Spleen (tissue), 11 donors: ENCODE results near the gene PARVB. TPM values are rescaled to one million over a fixed set of nuclear protein-coding genes. Genes with fewer than 3 reads are reported as not detected.

Experiments
- DNase-seq: peaks from one replicate; pipeline ENCODE4 v3.0.0-alpha.2; 2020
- H3K27ac ChIP-seq, 8 donors: fragments of 200-600 bp; sonication (generic) in 7 of 8; 1 replicate in 4 of 8; 2 replicates in 4 of 8; pipeline versions ENCODE4 v1.5.0 to v1.8.0; 2016 to 2021; ENCODE audit warnings: inconsistent platforms in 4 of 8, mild to moderate bottlenecking in 4 of 8, moderate library complexity in 1 of 8
- H3K27me3 ChIP-seq, 7 donors: fragments of 200-600 bp; sonication (generic) in 6 of 7; replicated peaks in 1 of 7; 1 replicate in 4 of 7; 2 replicates in 3 of 7; pipeline versions ENCODE4 v1.5.0 to v1.8.0; 2016 to 2021; ENCODE audit warnings: inconsistent platforms in 3 of 7, mild to moderate bottlenecking in 1 of 7
- H3K36me3 ChIP-seq, 6 donors: fragments of 200-600 bp; sonication (generic) in 5 of 6; 1 replicate in 4 of 6; 2 replicates in 2 of 6; pipeline versions ENCODE4 v1.5.0 to v1.8.0; 2016 to 2021; ENCODE audit warnings: inconsistent platforms in 2 of 6
- H3K4me1 ChIP-seq, 6 donors: fragments of 200-600 bp; sonication (generic) in 5 of 6; 1 replicate in 3 of 6; 2 replicates in 3 of 6; pipeline versions ENCODE4 v1.5.0 to v1.8.0; 2016 to 2021; ENCODE audit warnings: inconsistent platforms in 3 of 6
- H3K4me3 ChIP-seq, 8 donors: fragments of 200-600 bp; sonication (generic) in 7 of 8; 1 replicate in 4 of 8; 2 replicates in 4 of 8; pipeline versions ENCODE4 v1.5.0 to v1.8.0; 2016 to 2021; ENCODE audit warnings: inconsistent platforms in 4 of 8, mild to moderate bottlenecking in 4 of 8, moderate library complexity in 2 of 8
- H3K9me3 ChIP-seq, 8 donors: fragments of 200-600 bp; sonication (generic) in 7 of 8; 1 replicate in 4 of 8; 2 replicates in 4 of 8; pipeline versions ENCODE4 v1.5.0 to v1.8.0; 2016 to 2021; ENCODE audit warnings: inconsistent platforms in 4 of 8
- CTCF ChIP-seq, 11 experiments: fragments of 200-600 bp in 7 of 11; fragments of 450-650 bp in 4 of 11; sonication (generic) in 4 of 11; IDR thresholded peaks in 8 of 11; conservative IDR thresholded peaks in 3 of 11; 1 replicate in 7 of 11; 2 replicates in 4 of 11; pipeline versions ENCODE4 v1.4.0 to v1.8.0; 2016 to 2021; ENCODE audit warnings: antibody characterized with exemption in 11 of 11, inconsistent platforms in 4 of 11, mild to moderate bottlenecking in 1 of 11
- POLR2A ChIP-seq, 3 donors: fragments of 450-650 bp; IDR thresholded peaks; one replicate each; pipeline ENCODE4 v1.5.1; 2017; ENCODE audit warnings: antibody characterized with exemption in 3 of 3, mild to moderate bottlenecking in 1 of 3
- POLR2AphosphoS5 ChIP-seq, 3 donors: sonication (generic); formaldehyde crosslinking; IDR thresholded peaks; one replicate each; pipeline ENCODE4 v1.5.1; 2017; ENCODE audit warnings: antibody characterized with exemption in 3 of 3
- WGBS, 5 donors: extraction: QIAGEN DNeasy Blood & Tissue Kit in 3 of 5; methylation state at CpG; one replicate each; pipeline versions ENCODE4 v1.1.5 to v1.1.7; 2013 to 2018; 5-methylcytosine and 5-hydroxymethylcytosine counted together
- intact Hi-C: fragments of 100-400 bp; cut with DNase I; formaldehyde crosslinking; loops from one replicate; pipeline ENCODE4 v1.15.0; 2023; ENCODE audit warnings: low total_unique reads
- polyA plus RNA-seq, 3 donors: library from polyadenylated mRNA; stranded (reverse); fragments of 200-250 nt; gene quantifications; one replicate each; pipeline ENCODE4 v1.2.1, GENCODE V29; 2013
- total RNA-seq, 7 donors: library from RNA; depleted of rRNA in 3 of 7; stranded (reverse); fragments of >200 nt in 3 of 7; fragmentation: NEBNext Ultra II Directional in 4 of 7; extraction: Animal tissue kit (Norgen Biotek cat#: 25700) in 4 of 7; gene quantifications; one replicate each; pipeline versions ENCODE4 v1.1.0 to v1.2.1, GENCODE V29; 2016 to 2021
- donor health status: healthy with polysubstance abuse.
- donor health status: DM: no; HTN: no; CAD: no; lungs with moderate emphysema.
- donor health status: DM: no; HTN: no; CAD: no.
- donor health status: Bipolar disorder and iron deficiency.
- donor health status: healthy.
- donor health status: DM: no; HTN: no; CAD: no.
- donor health status: DM: yes; HTN: yes; CAD: no.

PARVB gene
- total and polyA plus RNA-seq, 10 donors, result 24.0 to 61.9 (median 46.5) TPM

GRCh38 chr22:44190381-44190976, 166.4 kb downstream of the PARVB start:
- Histone ChIP-seq H3K4me3 (no peak overlapping the region), H3K4me1 (peaks cover 0 to 62% (median 30%) of the 10 kb centered on the region in 6 donors), H3K9me3 (no peaks in the 10 kb centered on the region), H3K27me3 (peaks cover 0 to 4% (median 0%) of the 10 kb centered on the region in 7 donors), H3K36me3 (peaks cover 0 to 93% (median 18%) of the 10 kb centered on the region in 6 donors), H3K27ac (no peak overlapping the region)
- intact Hi-C loops, result no loop called here
- no peak for DNase-seq
- 77 to 86% (median 82%) methylated on average over 11 to 12 of the region's 12 CpGs for WGBS, 5 donors
- TF ChIP-seq POLR2AphosphoS5 (IDR thresholded peaks at IDR 0.05) (peak in 2 of 3 donors; percentile 22 to 58), POLR2A (IDR thresholded peaks at IDR 0.05) (no peak)

GRCh38 chr22:44191036-44191454, 166.9 kb downstream of the PARVB start:
- WGBS, 5 donors, result 31 to 60% (median 39%) methylated on average over 9 of the region's 9 CpGs
- Histone ChIP-seq H3K4me3 (no peak overlapping the region), H3K9me3 (no peaks in the 10 kb centered on the region), H3K4me1 (peaks cover 0 to 59% (median 30%) of the 10 kb centered on the region in 6 donors), H3K27me3 (peaks cover 0 to 5% (median 0%) of the 10 kb centered on the region in 7 donors), H3K36me3 (peaks cover 0 to 93% (median 14%) of the 10 kb centered on the region in 6 donors), H3K27ac (no peak overlapping the region)
- DNase-seq, result no peak
- TF ChIP-seq POLR2A (IDR thresholded peaks at IDR 0.05) (no peak), CTCF (IDR thresholded peaks at IDR 0.05 in 8 of 11, conservative IDR thresholded peaks at IDR 0.05 in 3 of 11) (no peak)
- intact Hi-C loops, result no loop called here

GRCh38 chr22:44192098-44192815, 168.2 kb downstream of the PARVB start:
- TF ChIP-seq CTCF (IDR thresholded peaks at IDR 0.05 in 8 of 11, conservative IDR thresholded peaks at IDR 0.05 in 3 of 11), result no peak
- TF ChIP-seq POLR2AphosphoS5 (IDR thresholded peaks at IDR 0.05), result peak in 2 of 3 donors; percentile 37 to 66
- peak; percentile 88 for DNase-seq
- H3K27me3 ChIP-seq, result peaks cover 0 to 6% (median 0%) of the 10 kb centered on the region in 7 donors
- WGBS, 5 donors, result 67 to 89% (median 80%) methylated on average over 6 to 8 of the region's 8 CpGs
- peak overlapping the region in 3 of 8 donors; percentile 22 to 30 (median 28) for H3K27ac ChIP-seq
- H3K36me3 ChIP-seq, result peaks cover 0 to 93% (median 14%) of the 10 kb centered on the region in 6 donors
- H3K4me1 ChIP-seq, result peaks cover 0 to 59% (median 30%) of the 10 kb centered on the region in 6 donors
- no peak overlapping the region for H3K4me3 ChIP-seq
- no peaks in the 10 kb centered on the region for H3K9me3 ChIP-seq
- intact Hi-C loops, result no loop called here

GRCh38 chr22:44192816-44193534, 168.9 kb downstream of the PARVB start:
- 45 to 54% (median 47%) methylated on average over 11 of the region's 11 CpGs for WGBS, 5 donors
- intact Hi-C loops, result no loop called here
- no peak for DNase-seq
- H3K27ac ChIP-seq, result peak overlapping the region in 1 of 8 donors; percentile 30
- no peak overlapping the region for H3K4me3 ChIP-seq
- H3K27me3 ChIP-seq, result peaks cover 0 to 6% (median 0%) of the 10 kb centered on the region in 7 donors
- H3K36me3 ChIP-seq, result peaks cover 0 to 93% (median 14%) of the 10 kb centered on the region in 6 donors
- TF ChIP-seq POLR2A (IDR thresholded peaks at IDR 0.05) (no peak), POLR2AphosphoS5 (IDR thresholded peaks at IDR 0.05) (peak in 1 of 3 donors; percentile 46)
- peaks cover 0 to 59% (median 30%) of the 10 kb centered on the region in 6 donors for H3K4me1 ChIP-seq
- no peaks in the 10 kb centered on the region for H3K9me3 ChIP-seq
